ENCODE measurements around the gene PHETA2. TPM values are rescaled to one million over a fixed set of nuclear protein-coding genes. Genes with fewer than 3 reads are reported as not detected.

PHETA2 gene
- total RNA-seq, 1 experiment from 2014 or later: 5.7 TPM

DNA sequence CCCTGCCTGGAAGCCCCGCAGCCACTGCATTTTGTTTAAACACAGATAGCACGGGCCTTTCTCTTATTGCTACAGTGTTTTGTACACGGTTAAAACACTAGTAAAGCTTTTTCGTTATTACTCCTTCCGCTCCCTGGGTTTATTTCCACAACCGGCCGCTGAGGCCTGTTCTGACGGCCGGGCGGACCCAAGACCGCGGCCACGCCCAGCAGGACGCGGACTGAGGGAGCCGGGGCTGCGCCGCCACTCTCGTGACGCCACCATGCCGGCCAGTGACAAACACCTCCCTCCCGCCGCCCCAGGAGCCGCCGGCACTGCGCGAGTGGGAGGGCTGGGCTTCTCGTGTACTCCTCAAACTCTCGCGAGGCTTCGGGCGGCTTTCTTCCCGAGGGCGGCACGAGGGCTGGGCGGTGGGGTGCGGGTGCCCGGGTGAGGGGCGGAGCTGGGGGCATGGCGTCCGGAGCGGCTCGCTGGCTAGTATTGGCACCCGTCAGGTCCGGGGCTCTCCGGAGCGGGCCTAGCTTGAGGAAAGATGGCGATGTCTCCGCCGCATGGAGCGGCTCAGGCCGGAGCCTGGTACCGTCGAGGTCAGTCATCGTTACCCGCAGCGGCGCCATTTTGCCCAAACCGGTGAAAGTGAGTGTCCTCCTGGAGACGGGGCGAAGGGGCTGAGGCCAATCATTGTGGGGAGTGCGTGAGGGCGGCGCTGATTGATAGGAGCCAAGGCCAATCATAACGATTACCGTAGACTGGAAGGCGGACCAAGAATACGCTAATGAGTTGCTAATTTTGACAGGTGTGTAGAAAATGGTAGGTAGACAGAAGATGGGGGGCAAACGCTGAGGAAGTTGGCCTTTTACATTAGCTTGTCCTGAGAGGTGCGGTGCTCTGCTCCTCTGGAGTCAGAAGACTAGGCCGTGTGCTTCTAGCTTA, 5.5 kb downstream of the PHETA2 start, which contains the start of gene SMDT1 (continued):
- TF ChIP-seq, protein P1, sequence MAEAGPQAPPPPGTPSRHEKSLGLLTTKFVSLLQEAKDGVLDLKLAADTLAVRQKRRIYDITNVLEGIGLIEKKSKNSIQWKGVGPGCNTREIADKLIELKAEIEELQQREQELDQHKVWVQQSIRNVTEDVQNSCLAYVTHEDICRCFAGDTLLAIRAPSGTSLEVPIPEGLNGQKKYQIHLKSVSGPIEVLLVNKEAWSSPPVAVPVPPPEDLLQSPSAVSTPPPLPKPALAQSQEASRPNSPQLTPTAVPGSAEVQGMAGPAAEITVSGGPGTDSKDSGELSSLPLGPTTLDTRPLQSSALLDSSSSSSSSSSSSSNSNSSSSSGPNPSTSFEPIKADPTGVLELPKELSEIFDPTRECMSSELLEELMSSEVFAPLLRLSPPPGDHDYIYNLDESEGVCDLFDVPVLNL (CRISPR knock-in tag; IDR thresholded peaks at IDR 0.05; ENCODE audit: borderline replicate concordance, low read depth): no peak
- TF ChIP-seq, protein P2, sequence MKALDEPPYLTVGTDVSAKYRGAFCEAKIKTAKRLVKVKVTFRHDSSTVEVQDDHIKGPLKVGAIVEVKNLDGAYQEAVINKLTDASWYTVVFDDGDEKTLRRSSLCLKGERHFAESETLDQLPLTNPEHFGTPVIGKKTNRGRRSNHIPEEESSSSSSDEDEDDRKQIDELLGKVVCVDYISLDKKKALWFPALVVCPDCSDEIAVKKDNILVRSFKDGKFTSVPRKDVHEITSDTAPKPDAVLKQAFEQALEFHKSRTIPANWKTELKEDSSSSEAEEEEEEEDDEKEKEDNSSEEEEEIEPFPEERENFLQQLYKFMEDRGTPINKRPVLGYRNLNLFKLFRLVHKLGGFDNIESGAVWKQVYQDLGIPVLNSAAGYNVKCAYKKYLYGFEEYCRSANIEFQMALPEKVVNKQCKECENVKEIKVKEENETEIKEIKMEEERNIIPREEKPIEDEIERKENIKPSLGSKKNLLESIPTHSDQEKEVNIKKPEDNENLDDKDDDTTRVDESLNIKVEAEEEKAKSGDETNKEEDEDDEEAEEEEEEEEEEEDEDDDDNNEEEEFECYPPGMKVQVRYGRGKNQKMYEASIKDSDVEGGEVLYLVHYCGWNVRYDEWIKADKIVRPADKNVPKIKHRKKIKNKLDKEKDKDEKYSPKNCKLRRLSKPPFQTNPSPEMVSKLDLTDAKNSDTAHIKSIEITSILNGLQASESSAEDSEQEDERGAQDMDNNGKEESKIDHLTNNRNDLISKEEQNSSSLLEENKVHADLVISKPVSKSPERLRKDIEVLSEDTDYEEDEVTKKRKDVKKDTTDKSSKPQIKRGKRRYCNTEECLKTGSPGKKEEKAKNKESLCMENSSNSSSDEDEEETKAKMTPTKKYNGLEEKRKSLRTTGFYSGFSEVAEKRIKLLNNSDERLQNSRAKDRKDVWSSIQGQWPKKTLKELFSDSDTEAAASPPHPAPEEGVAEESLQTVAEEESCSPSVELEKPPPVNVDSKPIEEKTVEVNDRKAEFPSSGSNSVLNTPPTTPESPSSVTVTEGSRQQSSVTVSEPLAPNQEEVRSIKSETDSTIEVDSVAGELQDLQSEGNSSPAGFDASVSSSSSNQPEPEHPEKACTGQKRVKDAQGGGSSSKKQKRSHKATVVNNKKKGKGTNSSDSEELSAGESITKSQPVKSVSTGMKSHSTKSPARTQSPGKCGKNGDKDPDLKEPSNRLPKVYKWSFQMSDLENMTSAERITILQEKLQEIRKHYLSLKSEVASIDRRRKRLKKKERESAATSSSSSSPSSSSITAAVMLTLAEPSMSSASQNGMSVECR (CRISPR knock-in tag; IDR thresholded peaks at IDR 0.05; ENCODE audit: borderline replicate concordance): peak; percentile 91
- TF ChIP-seq, protein P3, sequence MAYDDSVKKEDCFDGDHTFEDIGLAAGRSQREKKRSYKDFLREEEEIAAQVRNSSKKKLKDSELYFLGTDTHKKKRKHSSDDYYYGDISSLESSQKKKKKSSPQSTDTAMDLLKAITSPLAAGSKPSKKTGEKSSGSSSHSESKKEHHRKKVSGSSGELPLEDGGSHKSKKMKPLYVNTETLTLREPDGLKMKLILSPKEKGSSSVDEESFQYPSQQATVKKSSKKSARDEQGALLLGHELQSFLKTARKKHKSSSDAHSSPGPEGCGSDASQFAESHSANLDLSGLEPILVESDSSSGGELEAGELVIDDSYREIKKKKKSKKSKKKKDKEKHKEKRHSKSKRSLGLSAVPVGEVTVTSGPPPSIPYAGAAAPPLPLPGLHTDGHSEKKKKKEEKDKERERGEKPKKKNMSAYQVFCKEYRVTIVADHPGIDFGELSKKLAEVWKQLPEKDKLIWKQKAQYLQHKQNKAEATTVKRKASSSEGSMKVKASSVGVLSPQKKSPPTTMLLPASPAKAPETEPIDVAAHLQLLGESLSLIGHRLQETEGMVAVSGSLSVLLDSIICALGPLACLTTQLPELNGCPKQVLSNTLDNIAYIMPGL (CRISPR knock-in tag; IDR thresholded peaks at IDR 0.05): peak; percentile 72; the same call in 1 of the 2 replicates
- TF ChIP-seq TEAD1 (CRISPR knock-in tag; IDR thresholded peaks at IDR 0.05) (no peak; the same call in 1 of the 2 replicates), TEAD4 (CRISPR knock-in tag; IDR thresholded peaks at IDR 0.05) (no peak), GRHL2 (CRISPR knock-in tag; IDR thresholded peaks at IDR 0.05; ENCODE audit: insufficient replicate concordance, severe bottlenecking) (no peak), TCF7 (CRISPR knock-in tag; IDR thresholded peaks at IDR 0.05; ENCODE audit: low read depth) (no peak), FOXK1 (CRISPR knock-in tag; IDR thresholded peaks at IDR 0.05) (0 out of 2 replicates have a peak, but pooled peaks have one; percentile 18), SP1 (CRISPR knock-in tag; conservative IDR thresholded peaks at IDR 0.05) (peak; percentile 85), HMGA2 (CRISPR knock-in tag; IDR thresholded peaks at IDR 0.05) (no peak), ZNF671 (CRISPR knock-in tag; IDR thresholded peaks at IDR 0.05) (no peak), ZNF232 (CRISPR knock-in tag; IDR thresholded peaks at IDR 0.05) (no peak; the same call in 1 of the 2 replicates), ZNF138 (CRISPR knock-in tag; conservative IDR thresholded peaks at IDR 0.05) (no peak), ZNF317 (CRISPR knock-in tag; IDR thresholded peaks at IDR 0.05; ENCODE audit: borderline replicate concordance, low read depth) (no peak), ZNF396 (CRISPR knock-in tag; IDR thresholded peaks at IDR 0.05; ENCODE audit: borderline replicate concordance) (no peak), ZNF121 (CRISPR knock-in tag; IDR thresholded peaks at IDR 0.05) (no peak), SMAD4 (CRISPR knock-in tag; IDR thresholded peaks at IDR 0.05) (no peak)
- TF ChIP-seq, protein P4, sequence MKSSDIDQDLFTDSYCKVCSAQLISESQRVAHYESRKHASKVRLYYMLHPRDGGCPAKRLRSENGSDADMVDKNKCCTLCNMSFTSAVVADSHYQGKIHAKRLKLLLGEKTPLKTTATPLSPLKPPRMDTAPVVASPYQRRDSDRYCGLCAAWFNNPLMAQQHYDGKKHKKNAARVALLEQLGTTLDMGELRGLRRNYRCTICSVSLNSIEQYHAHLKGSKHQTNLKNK (CRISPR knock-in tag; IDR thresholded peaks at IDR 0.05): 0 out of 2 replicates have a peak, but pooled peaks have one; percentile 7
- TF ChIP-seq, protein P5, sequence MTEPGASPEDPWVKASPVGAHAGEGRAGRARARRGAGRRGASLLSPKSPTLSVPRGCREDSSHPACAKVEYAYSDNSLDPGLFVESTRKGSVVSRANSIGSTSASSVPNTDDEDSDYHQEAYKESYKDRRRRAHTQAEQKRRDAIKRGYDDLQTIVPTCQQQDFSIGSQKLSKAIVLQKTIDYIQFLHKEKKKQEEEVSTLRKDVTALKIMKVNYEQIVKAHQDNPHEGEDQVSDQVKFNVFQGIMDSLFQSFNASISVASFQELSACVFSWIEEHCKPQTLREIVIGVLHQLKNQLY (CRISPR knock-in tag; IDR thresholded peaks at IDR 0.05): no peak; the same call in 1 of the 2 replicates
- TF ChIP-seq, protein P6, sequence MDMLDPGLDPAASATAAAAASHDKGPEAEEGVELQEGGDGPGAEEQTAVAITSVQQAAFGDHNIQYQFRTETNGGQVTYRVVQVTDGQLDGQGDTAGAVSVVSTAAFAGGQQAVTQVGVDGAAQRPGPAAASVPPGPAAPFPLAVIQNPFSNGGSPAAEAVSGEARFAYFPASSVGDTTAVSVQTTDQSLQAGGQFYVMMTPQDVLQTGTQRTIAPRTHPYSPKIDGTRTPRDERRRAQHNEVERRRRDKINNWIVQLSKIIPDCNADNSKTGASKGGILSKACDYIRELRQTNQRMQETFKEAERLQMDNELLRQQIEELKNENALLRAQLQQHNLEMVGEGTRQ (CRISPR knock-in tag; IDR thresholded peaks at IDR 0.05): 0 out of 2 replicates have a peak, but pooled peaks have one; percentile 27
- TF ChIP-seq, protein P7, sequence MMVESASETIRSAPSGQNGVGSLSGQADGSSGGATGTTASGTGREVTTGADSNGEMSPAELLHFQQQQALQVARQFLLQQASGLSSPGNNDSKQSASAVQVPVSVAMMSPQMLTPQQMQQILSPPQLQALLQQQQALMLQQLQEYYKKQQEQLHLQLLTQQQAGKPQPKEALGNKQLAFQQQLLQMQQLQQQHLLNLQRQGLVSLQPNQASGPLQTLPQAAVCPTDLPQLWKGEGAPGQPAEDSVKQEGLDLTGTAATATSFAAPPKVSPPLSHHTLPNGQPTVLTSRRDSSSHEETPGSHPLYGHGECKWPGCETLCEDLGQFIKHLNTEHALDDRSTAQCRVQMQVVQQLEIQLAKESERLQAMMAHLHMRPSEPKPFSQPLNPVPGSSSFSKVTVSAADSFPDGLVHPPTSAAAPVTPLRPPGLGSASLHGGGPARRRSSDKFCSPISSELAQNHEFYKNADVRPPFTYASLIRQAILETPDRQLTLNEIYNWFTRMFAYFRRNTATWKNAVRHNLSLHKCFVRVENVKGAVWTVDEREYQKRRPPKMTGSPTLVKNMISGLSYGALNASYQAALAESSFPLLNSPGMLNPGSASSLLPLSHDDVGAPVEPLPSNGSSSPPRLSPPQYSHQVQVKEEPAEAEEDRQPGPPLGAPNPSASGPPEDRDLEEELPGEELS (CRISPR knock-in tag; IDR thresholded peaks at IDR 0.05): peak; percentile 74; the same call in 1 of the 2 replicates
- TF ChIP-seq, protein P8, sequence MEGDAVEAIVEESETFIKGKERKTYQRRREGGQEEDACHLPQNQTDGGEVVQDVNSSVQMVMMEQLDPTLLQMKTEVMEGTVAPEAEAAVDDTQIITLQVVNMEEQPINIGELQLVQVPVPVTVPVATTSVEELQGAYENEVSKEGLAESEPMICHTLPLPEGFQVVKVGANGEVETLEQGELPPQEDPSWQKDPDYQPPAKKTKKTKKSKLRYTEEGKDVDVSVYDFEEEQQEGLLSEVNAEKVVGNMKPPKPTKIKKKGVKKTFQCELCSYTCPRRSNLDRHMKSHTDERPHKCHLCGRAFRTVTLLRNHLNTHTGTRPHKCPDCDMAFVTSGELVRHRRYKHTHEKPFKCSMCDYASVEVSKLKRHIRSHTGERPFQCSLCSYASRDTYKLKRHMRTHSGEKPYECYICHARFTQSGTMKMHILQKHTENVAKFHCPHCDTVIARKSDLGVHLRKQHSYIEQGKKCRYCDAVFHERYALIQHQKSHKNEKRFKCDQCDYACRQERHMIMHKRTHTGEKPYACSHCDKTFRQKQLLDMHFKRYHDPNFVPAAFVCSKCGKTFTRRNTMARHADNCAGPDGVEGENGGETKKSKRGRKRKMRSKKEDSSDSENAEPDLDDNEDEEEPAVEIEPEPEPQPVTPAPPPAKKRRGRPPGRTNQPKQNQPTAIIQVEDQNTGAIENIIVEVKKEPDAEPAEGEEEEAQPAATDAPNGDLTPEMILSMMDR (IDR thresholded peaks at IDR 0.05): no peak

All from WTC11 (cell line).